SH-SY5Y (cell line): Measurements from ENCODE around the gene ZFAND2A.

ENCODE experiments used
- GATA2 ChIP-seq: IDR thresholded peaks from 2 replicates; pipeline ENCODE4 v1.6.1; 2011; ENCODE audit warnings: mild to moderate bottlenecking, low read depth, low read length
- GATA3 ChIP-seq: IDR thresholded peaks from 2 replicates; pipeline ENCODE4 v1.6.1; 2011; ENCODE audit warnings: low read depth, mild to moderate bottlenecking, low read length, moderate library complexity

- TF ChIP-seq GATA3 (no peak), GATA2 (no peak)
Observed at GRCh38 chr7:1136841-1137516, 23.0 kb downstream of the ZFAND2A start.
